Measurements from ENCODE around the gene SMTNL2. TPM values are rescaled to one million over a fixed set of nuclear protein-coding genes. Genes with fewer than 3 reads are reported as not detected.
"Not testable (repeated sequence)": the region's sequence is repeated elsewhere in the genome, so short reads cannot be mapped to it uniquely, and the experiment has no call there.

Gene SMTNL2
- total RNA-seq, 2 experiments from 2014 or later, result not detected

DNA sequence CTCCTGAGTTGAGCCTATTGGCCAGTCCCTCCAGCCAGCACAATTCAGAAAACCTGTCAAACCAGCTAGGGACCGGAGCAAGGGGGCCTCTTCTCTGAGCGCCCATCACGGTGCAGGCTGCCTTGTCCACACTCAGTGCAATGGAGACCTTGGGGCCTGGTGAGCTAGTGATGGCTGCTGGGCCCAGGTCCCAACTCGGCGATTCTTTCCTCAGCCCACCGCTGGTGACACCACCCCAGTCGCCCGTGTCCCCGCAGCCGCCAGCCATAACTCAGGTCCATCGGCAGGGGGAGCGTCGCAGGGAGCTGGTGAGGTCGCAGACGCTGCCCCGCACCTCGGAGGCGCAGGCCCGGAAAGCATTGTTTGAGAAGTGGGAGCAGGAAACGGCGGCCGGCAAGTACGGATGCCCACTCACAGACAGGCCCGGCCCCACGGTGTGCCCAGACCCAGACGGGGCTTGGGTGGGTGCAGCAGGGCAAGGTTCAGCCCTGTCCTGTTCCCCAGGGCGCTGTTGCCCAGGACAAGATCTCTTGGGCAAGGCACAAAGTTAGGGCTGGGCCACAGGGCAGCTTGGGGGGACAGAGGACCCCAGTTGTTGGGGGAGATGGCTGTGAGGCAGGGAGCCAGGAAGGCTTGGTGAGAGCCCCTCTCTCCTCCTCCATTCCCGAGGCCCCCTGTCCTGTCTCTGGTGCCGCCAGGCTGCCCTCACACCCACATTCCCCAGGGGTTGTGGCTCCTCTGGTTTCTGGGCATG lies 10.8 kb downstream of the SMTNL2 start:
- Mint-ChIP-seq H3K27ac (no peak overlapping the region), H3K9me3 (no peaks in the 10 kb centered on the region), H3K4me3 (no peak overlapping the region), H3K27me3 (peaks cover 7% of the 10 kb centered on the region), H3K36me3 (no peaks in the 10 kb centered on the region), H3K4me1 (peaks cover 3% of the 10 kb centered on the region)
- peak; percentile 68 for DNase-seq

DNA sequence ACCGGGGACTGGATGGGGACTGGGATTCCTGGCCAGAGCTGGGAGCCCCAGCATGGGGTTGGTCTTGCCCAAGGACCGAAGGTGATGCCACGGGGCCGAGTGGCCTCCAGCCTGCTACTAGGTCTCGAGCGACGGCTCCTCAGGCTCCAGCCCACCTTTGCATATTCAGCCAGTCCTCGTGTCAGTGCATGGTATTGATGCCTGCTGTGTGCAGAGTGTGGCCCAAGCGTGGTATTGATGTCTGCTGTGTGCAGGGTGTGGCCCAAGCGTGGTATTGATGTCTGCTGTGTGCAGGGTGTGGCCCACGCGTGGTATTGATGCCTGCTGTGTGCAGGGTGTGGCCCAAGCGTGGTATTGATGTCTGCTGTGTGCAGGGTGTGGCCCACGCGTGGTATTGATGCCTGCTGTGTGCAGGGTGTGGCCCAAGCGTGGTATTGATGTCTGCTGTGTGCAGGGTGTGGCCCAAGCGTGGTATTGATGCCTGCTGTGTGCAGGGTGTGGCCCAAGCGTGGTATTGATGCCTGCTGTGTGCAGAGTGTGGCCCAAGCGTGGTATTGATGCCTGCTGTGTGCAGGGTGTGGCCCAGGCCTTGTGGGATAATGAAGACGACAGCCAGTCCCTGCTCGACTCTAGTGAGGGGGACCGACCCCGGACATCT lies 11.5 kb downstream of the SMTNL2 start:
- not testable (repeated sequence) for H3K4me3 Mint-ChIP-seq, H3K27ac Mint-ChIP-seq, H3K27me3 Mint-ChIP-seq, H3K4me1 Mint-ChIP-seq, H3K9me3 Mint-ChIP-seq, H3K36me3 Mint-ChIP-seq, DNase-seq

DNA sequence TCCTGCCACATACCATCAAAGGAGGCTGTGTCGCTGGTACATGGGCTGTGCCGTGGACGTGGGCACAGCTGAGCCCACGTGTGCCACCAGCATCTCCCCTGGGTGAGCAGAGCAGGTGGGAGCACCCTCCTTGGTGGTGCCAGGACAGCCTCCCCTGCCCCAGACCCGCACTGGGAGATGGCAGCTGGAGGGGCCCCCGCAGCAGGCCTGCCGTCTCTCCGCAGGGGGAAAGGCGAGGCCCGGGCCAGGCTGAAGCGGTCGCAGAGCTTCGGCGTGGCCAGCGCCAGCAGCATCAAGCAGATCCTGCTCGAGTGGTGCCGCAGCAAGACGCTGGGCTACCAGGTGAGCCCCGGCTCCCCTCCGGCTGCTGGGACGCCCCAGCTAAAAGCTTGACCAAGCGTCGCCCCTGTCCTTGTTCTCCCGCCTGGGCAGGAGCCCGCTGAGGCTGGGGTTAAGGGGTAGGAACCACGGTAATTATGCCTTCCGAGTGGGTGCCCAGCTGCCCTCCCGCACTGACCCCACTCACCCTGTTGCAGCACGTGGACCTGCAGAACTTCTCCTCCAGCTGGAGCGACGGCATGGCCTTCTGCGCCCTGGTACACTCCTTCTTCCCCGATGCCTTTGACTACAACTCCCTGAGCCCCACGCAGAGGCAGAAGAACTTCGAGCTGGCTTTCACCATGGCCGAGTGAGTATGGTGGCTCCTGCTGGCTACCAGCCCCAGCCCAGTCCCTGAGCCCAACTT lies 12.5 kb downstream of the SMTNL2 start:
- Mint-ChIP-seq H3K9me3 (no peaks in the 10 kb centered on the region), H3K36me3 (no peaks in the 10 kb centered on the region), H3K27ac (no peak overlapping the region), H3K27me3 (peaks cover 7% of the 10 kb centered on the region), H3K4me3 (no peak overlapping the region), H3K4me1 (peaks cover 3% of the 10 kb centered on the region)
- no peak for DNase-seq

DNA sequence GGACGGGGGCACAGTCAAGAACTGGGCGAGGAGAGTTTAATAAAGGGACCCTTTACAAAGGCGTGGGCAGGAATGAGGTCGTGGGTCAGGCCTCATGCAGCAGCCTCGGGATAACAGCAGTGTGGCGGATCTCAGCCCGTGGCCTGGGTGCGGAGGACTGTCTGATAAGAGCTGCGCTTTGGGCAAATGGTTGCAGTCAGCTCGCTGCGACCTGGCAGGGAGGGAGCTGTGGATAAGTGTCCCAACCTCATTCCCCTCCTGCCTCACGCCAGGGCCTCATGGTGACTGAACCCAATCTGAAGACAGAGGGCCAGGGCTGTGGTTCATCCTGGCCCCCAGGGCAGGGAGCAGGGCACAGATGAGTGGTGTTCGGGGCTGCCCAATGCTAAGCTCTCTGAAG lies 13.6 kb downstream of the SMTNL2 start:
- no peak overlapping the region for H3K4me3 Mint-ChIP-seq
- DNase-seq, result no peak
- peaks cover 7% of the 10 kb centered on the region for H3K27me3 Mint-ChIP-seq
- no peaks in the 10 kb centered on the region for H3K9me3 Mint-ChIP-seq
- H3K27ac Mint-ChIP-seq, result no peak overlapping the region
- no peaks in the 10 kb centered on the region for H3K36me3 Mint-ChIP-seq
- peaks cover 3% of the 10 kb centered on the region for H3K4me1 Mint-ChIP-seq

DNA sequence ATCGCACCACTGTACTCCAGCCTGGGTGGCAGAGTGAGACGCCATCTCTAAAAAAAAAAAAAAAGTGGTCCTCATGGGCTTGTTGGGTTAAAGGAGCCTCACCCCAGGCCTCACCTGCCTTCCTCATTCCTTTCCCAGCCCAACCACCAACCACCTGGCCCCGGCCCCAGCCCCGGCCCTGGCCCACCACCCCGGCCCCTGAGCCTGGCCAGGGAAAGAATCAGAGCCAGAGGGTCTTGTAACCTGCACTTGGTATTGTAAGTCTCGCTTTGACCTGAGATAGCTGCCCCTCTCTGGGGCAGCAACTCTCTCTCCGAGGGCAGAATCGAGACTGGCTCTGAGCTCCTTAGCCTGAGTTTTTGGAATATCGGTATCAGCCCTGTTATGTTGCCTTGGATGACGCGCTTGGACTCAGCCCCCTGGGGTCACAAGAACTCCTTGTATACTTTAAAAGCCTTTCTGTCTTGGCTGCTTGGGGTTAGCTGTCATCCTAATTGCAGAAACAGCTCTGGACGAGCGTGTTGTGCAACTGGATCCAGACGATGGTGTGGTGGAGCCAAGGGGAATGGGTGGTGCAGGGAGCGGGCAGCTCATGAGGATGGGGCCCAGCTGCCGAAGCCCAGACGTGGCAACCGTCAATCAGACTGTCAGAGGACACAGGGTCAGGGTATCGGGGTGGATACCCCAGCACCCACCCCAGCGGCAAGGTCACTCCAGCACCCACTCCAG lies 14.6 kb downstream of the SMTNL2 start:
- Mint-ChIP-seq H3K4me3 (no peak overlapping the region), H3K36me3 (no peaks in the 10 kb centered on the region), H3K27me3 (peaks cover 5% of the 10 kb centered on the region), H3K9me3 (no peaks in the 10 kb centered on the region), H3K27ac (no peak overlapping the region), H3K4me1 (peaks cover 3% of the 10 kb centered on the region)
- DNase-seq, result no peak

DNA sequence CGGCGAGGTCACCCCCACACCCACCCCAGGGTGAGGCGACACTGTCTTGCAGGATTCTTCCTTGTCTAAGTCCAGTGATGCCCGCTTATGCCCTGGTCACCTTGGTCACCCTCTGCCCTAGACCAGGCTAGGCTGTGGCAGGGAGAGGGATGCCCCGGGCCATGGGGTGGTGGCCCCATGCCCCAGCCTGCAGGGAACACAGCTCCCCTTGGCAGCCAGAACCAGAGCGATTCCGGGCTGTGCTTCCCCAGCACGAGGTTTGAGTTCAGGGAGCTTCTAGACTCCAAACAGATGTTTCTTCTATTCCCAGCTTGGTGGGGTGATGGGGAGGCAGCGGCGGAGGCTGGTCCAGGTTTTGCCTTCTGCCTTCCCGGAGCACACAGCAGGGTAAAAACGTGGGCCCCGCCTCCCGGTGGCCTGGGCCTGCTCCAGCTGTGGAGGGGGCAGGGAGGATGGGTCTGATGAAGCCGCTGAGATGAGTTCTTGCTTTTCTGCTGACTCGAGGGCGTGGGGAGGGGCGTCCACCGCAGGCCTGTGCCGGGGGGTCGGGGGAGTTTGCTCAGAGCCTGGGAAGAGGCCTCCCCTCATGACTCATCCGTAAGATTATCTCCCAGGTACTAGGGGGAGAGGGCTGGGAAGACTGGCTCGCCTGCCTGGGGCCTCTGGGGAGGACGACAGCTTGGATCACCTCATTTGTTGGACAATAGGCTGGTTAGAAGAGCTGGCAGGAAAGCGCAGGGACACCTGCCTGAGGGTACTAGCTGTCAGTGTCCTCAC lies 15.4 kb downstream of the SMTNL2 start:
- Mint-ChIP-seq H3K27me3 (peaks cover 4% of the 10 kb centered on the region), H3K9me3 (no peaks in the 10 kb centered on the region), H3K27ac (no peak overlapping the region), H3K36me3 (no peaks in the 10 kb centered on the region), H3K4me1 (peaks cover 3% of the 10 kb centered on the region), H3K4me3 (no peak overlapping the region)
- no peak for DNase-seq

DNA sequence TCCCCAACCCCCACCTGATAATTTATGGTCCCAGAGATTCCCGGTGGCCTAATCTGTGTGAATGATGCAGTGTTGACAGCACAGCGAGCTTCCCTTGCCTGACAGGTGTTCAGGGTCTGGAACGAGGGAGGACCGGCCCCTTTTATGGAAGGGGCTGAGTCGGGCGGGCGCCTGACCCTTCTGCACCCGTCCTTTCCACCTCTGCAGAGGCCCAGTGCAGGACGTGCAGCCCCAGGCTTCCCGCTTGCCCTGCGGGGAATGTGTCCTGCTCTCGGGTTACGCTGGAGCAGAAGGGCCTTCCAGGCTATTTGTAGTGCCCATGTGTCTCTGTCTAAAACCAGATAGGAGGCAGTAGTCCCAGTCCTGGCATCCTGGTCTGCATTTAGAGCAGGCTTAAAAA lies 16.2 kb downstream of the SMTNL2 start:
- Mint-ChIP-seq H3K36me3 (no peaks in the 10 kb centered on the region), H3K27me3 (peaks cover 4% of the 10 kb centered on the region), H3K4me3 (no peak overlapping the region), H3K9me3 (no peaks in the 10 kb centered on the region), H3K4me1 (no peaks in the 10 kb centered on the region), H3K27ac (no peak overlapping the region)
- no peak for DNase-seq

DNA sequence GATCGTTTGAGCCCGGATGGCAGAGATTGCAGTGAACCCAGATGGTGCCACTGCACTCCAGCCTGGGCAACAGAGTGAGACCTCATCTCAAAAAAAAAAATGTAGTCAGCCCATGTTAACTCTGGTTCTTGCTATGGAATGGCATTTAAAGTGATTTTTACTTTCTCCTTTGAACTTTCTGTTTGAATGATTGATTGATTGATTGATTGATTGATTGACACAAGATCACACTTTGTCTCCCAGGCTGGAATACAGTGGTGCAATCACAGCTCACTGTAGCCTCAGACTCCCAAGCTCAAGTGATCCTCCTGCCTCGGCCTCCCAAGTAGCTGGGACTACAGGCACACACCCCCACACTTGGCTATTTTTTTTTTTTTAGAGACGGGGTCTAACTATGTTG lies 17.0 kb downstream of the SMTNL2 start:
- Mint-ChIP-seq H3K4me1 (no peaks in the 10 kb centered on the region), H3K9me3 (no peaks in the 10 kb centered on the region), H3K27ac (no peak overlapping the region), H3K4me3 (no peak overlapping the region), H3K27me3 (peaks cover 6% of the 10 kb centered on the region), H3K36me3 (no peaks in the 10 kb centered on the region)
- DNase-seq, result no peak

DNA sequence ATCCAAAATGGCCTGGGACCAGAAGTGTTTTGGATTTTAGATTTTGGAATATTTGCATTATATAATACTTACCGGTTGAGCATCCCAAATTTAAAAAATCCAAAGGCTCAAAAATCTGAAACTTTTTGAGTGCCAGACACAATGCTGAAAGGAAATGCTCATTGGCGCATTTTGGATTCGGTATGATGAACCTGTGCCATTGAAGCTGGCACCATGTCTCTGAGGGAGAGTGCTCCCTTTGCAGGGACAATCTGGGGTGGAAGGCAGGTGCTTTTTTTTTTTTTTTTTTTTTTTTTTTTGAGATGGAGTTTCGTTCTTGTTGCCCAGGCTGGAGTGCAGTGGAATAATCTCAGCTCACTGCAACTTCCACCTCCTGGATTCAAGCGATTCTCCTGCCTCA lies 17.7 kb downstream of the SMTNL2 start:
- no peaks in the 10 kb centered on the region for H3K36me3 Mint-ChIP-seq
- H3K9me3 Mint-ChIP-seq, result no peaks in the 10 kb centered on the region
- H3K27ac Mint-ChIP-seq, result no peak overlapping the region
- H3K4me3 Mint-ChIP-seq, result no peak overlapping the region
- peaks cover 11% of the 10 kb centered on the region for H3K27me3 Mint-ChIP-seq
- DNase-seq, result no peak
- no peaks in the 10 kb centered on the region for H3K4me1 Mint-ChIP-seq

DNA sequence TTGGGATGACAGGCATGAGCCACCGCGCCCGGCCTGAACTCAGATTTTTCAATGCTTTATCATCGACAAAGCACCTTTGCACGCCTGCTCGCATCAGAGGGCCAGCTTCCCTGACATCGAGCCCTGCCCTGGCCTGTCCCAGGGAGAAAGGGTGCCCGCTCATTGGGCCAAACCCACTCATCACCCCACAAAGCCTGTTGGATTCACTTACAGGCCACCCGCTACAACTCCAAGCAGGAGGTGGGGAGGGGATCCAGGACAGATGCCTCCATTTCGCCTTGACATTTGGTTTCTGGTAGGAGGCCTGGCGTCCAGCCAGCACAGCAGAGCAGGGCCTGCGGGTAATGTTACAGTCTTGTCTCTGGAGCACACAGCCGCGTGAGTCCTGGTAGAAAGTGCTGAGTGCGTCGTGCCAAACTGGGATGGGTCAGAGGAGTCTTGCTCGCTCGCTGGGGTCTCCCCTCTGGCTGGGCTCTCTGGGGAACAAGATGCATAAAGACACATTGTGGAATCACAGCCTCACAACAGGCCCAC lies 19.8 kb downstream of the SMTNL2 start:
- no peak for DNase-seq
- Mint-ChIP-seq H3K4me1 (no peaks in the 10 kb centered on the region), H3K27me3 (peaks cover 28% of the 10 kb centered on the region), H3K4me3 (no peak overlapping the region), H3K9me3 (no peaks in the 10 kb centered on the region), H3K36me3 (no peaks in the 10 kb centered on the region), H3K27ac (no peak overlapping the region)

DNA sequence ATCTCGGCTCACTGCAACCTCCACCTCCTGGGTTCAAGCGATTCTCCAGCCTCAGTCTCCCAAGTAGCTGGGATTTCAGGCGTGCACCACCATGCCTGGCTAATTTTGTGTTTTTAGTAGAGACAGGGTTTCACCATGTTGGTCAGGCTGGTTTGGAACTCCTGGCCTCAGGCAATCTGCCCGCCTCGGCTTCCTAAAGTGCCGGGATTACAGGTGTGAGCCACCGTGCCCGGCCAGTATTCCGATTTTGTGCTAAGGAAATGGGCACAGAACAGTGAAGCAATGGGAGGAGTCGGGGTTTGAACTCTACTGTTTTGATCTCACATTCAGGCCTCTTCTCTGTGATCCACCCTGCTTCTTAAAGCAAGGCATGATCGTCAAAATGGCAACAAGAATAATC lies 20.4 kb downstream of the SMTNL2 start:
- H3K4me3 Mint-ChIP-seq, DNase-seq, H3K36me3 Mint-ChIP-seq, H3K9me3 Mint-ChIP-seq, H3K27ac Mint-ChIP-seq, H3K4me1 Mint-ChIP-seq: not testable (repeated sequence)
- H3K27me3 Mint-ChIP-seq, result peaks cover 28% of the 10 kb centered on the region

DNA sequence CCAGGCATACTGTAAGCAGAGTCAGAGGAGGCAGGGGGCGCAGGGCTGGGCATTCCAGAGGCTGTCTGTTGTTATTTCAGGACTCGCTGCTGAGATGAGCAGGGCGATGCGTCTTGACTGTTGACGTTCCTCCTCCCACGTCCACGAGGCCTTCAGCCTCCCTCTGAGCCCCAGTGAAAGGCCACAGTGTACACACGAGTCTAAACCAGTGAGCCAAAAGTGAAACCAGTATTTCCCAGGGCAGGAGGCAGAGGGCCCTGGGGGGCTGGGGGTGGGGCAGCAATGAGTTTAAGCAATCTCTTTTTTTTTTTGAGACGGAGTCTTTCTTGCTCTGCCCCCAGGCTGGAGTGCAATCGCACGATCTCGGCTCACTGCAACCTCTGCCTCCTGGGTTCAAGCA lies 21.5 kb downstream of the SMTNL2 start:
- Mint-ChIP-seq H3K4me3 (no peak overlapping the region), H3K27ac (no peak overlapping the region), H3K27me3 (peaks cover 28% of the 10 kb centered on the region), H3K36me3 (no peaks in the 10 kb centered on the region), H3K4me1 (no peaks in the 10 kb centered on the region), H3K9me3 (no peaks in the 10 kb centered on the region)
- DNase-seq, result no peak

DNA sequence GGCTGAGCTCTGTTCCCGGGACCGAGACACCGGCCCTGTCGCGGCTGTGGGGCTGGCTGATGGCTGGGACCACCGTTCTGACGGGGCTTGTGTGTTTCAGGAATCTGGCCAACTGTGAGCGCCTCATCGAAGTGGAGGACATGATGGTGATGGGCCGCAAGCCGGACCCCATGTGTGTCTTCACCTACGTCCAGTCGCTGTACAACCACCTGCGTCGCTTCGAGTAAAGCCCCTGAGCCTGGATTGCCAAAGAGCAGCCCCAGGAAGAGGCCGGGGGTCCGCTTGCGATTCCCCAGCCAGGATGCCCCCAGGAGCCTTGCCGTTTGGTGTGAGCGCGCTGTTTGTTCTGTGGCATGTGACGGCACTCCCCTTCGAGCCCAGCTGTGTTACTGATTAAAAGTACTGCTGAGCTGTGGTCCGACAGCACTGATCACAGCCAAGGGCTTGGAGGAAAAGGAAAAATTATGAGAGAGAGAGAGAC lies 23.0 kb downstream of the SMTNL2 start:
- Mint-ChIP-seq H3K4me3 (no peak overlapping the region), H3K27me3 (peaks cover 28% of the 10 kb centered on the region), H3K9me3 (no peaks in the 10 kb centered on the region), H3K4me1 (no peaks in the 10 kb centered on the region), H3K36me3 (no peaks in the 10 kb centered on the region), H3K27ac (no peak overlapping the region)
- DNase-seq, result no peak

DNA sequence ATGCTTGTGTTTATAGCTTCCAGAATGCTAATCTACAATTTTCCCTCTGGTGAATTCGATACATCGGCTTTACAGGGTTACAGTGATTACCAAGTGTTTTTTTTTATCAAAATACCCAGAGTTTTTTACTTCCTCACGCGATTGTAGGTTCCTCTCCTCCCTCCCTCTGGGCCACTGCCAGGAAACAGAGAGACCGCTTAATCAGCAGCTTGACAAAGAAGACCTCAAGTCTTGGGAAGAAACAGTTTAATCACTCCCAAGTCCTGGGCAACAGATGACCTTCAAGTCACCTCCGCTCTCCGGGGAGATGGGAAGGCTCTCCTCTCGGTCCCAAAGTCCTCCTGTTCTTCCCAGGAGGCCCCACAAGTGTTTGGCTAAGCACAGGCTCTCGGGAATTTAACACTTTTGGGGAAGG lies 23.5 kb downstream of the SMTNL2 start:
- H3K4me1 Mint-ChIP-seq, result no peaks in the 10 kb centered on the region
- H3K27ac Mint-ChIP-seq, result no peak overlapping the region
- H3K4me3 Mint-ChIP-seq, result no peak overlapping the region
- H3K9me3 Mint-ChIP-seq, result no peaks in the 10 kb centered on the region
- peaks cover 28% of the 10 kb centered on the region for H3K27me3 Mint-ChIP-seq
- DNase-seq, result no peak
- H3K36me3 Mint-ChIP-seq, result no peaks in the 10 kb centered on the region
